ENCODE measurements around the gene LASP1NB.

- TF ChIP-seq CTCF (IDR thresholded peaks at IDR 0.05 in 8 of 11, conservative IDR thresholded peaks at IDR 0.05 in 3 of 11) (no peak), POLR2AphosphoS5 (IDR thresholded peaks at IDR 0.05) (peak; percentile 55 to 79 (median 75))
Measured at GRCh38 chr17:38881600-38882191, 43.7 kb upstream of the LASP1NB start.
